ENCODE data around the gene SLC22A25.

- TF ChIP-seq NFIC (IDR thresholded peaks at IDR 0.05; ENCODE audit: low read depth, low read length) (no peak), ATF3 (IDR thresholded peaks at IDR 0.05; ENCODE audit: borderline replicate concordance, extremely low read depth, low read depth, low read length) (no peak), CEBPB (IDR thresholded peaks at IDR 0.05; ENCODE audit: borderline replicate concordance in 1 of 2, low read depth in 2 of 2, low read length in 2 of 2) (no peak), BHLHE40 (IDR thresholded peaks at IDR 0.05; ENCODE audit: borderline replicate concordance in 1 of 2, low read depth in 2 of 2, low read length in 1 of 2) (no peak), TCF3 (IDR thresholded peaks at IDR 0.05; ENCODE audit: borderline replicate concordance, insufficient read depth, low read depth, low read length) (no peak), CTCF (IDR thresholded peaks at IDR 0.05 in 2 of 3, conservative IDR thresholded peaks at IDR 0.05 in 1 of 3; ENCODE audit: control insufficient read depth in 2 of 3, extremely low read depth in 1 of 3, insufficient read depth in 1 of 3, low read depth in 3 of 3, low read length in 3 of 3) (no peak), POLR2A (IDR thresholded peaks at IDR 0.05; ENCODE audit: low read depth, low read length) (no peak), EZH2 (IDR thresholded peaks at IDR 0.05; ENCODE audit: borderline replicate concordance, control insufficient read depth, low read depth, low read length) (no peak), MXI1 (IDR thresholded peaks at IDR 0.05; ENCODE audit: low read depth, low read length) (no peak), ESRRA (IDR thresholded peaks at IDR 0.05; ENCODE audit: low read length) (no peak)
These were observed 3.3 kb downstream of the SLC22A25 start for GRCh38 chr11:63240098-63240497.

Data from GM12878 (cell line).